HUDEP-2 (cell line): Measurements from ENCODE around the gene CASQ2.

Experiments
- DNase-seq, 76 experiments: peaks; one replicate each; lab custom pipeline; 2025; ENCODE audit not compliant: unreplicated experiment in 76 of 76; lab: John Stamatoyannopoulos, UW

Gene CASQ2

GRCh38 chr1:115669886-115670285 lies 98.6 kb downstream of the CASQ2 start:
- no peak for DNase-seq

DNA sequence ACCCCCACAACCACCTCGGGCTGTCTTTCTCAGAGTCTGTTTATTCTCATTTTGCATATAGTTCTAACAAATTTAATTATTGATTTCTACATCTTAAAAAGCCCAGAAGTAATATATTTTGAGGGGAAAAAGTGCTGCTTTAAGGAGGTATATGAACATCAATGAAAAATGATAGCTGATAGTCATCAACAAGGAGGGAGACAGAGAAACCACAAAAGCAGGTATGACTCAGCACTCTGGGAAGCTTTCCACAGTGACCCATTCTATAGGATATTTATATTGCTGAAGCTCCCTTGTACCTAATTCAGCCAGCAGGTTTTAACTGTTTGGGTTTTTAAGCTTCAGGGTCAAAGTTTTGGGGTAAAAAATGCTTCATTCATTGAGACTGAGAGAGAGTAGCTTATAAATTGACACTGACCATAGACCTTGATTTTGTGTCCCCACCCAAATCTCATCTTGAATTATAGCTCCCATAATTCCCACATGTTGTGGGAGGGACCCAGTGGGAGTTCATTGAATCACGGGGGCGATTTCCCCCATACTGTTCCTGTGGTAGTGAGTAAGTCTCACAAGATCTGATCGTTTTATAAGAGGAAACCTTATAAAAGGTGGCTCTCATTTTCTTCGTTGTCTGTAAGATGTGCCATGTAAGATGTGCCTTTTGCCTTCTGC lies 99.4 kb downstream of the CASQ2 start:
- peak in 7 of 76 experiments; percentile 5 to 24 (median 12) for DNase-seq

DNA sequence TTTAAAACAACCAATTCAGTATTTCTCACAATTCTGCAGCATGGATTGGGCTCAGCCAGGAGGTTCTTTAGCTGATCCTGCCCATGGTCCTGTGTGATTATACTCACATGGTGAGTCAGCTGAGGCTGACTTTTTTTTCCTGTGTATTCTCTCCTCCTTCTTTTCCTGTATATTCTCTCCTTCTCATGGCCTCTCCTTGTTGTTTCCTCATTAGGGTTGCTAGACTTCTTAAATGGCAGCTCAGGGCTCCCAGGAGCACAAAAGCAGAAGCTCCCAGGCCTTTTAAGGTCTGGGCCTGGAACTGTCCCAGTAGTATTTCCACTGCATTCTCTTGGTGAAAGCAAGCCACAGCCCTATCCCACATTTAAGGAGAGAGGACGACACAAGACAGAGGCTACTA lies 99.9 kb downstream of the CASQ2 start:
- DNase-seq = no peak

DNA sequence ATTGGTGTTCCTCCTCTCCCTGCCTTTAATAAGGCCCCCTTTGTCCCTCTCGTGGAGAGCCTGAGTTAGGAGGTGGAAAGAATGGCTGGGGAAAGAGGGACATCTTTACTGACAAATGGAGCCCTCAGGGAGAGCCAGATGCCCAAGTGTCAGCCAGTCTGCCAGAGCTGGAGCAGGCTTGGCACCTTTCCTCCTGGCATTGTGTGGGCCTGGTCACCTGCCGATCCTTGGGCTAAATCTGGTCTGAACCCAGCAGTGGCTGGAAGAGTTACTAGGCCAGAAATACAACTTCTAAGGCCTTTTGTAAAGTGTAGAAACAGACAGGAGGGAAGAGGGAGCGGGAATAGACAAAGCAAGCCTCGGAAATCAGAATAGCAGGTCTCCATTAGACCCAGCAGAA lies 101.8 kb downstream of the CASQ2 start:
- no peak for DNase-seq

- no peak for DNase-seq
Measured at GRCh38 chr1:115666206-115666605, 102.3 kb downstream of the CASQ2 start.

DNA sequence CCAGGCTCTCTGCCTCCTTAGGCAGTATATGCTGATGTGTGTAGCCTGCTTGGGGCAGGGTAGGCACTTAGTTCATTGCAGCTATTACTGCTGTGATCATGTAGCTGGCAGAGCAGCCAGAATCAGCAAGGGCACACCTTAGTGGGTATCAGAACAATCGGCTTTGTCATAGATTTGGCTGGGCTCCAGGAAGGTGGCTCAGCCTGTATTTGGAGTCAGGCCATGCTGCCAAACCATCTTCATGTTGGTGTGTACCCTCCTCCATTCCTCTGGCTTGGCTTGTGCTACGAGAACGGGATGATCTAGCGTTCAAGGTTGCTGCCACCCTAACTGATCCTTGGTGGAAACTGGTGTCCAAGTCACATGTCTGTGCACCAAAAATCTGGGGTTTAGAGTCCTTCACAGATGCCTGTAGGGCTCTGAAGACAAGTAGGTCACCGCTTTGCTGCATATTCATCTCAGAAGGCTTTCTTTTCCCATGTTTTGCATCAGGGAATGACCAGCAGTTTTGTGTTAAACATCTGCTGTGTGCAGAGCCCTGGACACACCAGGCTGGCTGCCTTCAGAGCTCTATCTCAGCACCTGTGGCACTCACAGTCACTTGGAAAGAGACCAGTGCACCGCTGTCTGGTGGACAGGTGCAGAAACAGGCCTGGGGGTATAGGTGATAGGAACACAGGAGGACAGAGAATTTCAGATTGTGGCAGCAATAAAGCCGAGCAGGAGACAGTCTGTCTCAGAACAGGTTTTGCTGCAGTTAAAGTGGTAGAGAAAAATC lies 103.0 kb downstream of the CASQ2 start:
- DNase-seq = peak in 7 of 76 experiments; percentile 9 to 46 (median 16)

DNA sequence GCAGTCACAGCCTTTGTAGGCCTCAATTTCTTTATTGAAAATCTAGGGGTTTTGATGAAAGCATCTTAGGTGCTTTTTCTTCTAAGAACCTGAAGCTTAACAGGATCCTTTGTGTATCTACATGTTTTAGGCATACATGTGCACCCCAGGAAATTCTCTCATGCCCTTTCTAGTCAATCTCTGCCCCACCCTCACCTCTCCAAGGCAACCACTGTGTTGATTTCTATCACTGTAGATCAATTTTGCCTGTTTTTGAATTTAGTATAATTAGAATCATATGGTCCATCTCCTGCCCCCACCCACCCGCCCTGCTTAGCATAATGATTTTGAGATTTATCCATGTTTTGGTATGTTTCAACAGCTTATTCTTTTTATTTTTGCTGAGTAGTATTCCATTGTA lies 107.4 kb downstream of the CASQ2 start:
- DNase-seq = no peak

DNA sequence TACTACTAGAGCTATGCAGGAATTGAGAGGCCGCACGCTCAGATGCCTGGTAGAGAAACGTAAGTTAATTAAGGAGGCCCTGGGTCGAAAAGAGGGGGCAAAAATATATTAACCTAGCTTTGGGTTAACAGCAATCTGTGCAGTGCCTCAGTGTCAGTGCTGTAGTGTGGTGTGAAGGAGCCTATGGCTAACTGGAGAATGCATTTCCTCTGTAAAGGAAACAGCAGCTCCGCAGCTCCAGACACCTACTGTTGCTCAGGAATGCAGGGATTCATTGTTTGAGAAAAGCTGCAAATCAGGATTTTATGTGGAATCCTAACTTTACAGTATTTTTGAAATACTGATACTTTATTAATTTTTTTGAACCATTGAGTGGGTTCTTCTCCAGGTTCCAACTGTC lies 108.4 kb downstream of the CASQ2 start:
- no peak for DNase-seq

GRCh38 chr1:115658646-115659045 lies 109.9 kb downstream of the CASQ2 start:
- no peak for DNase-seq

GRCh38 chr1:115656461-115657077 lies 111.9 kb downstream of the CASQ2 start:
- DNase-seq = no peak

DNA sequence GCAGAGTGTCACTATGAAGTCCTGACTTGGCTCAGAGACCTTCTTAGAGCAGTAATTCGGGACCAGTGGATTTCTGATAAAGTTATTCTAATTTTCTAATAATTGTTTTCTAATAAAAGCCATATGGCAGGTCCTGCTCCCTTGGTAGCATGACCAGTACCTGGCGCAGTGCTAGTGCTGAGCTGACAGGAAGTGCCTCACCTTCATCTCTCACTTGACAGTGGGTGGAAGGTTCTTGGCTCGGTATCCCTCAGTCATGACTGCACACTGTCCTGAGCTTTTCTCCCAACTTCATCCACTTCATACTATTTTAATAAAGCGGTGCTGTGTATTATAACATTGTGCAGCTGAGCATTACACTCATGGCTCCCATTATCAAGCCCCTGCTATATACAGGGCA lies 112.6 kb downstream of the CASQ2 start:
- DNase-seq = no peak

DNA sequence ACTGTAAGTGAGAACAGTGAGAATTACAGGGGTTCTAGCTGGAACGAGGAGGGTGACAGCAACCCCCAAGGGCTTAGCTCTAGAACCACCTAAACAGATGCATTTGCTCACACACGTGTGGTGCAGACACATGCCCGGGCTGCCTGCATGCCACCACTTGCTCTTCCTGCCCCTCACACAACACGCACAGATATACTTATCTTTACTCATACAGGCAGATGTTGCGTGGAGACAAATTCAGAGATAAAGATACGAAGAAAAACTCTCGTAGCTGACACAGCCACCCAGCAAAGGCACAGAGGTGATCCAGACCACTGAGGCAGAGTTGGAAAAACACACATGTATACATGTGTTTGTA lies 113.2 kb downstream of the CASQ2 start:
- peak in 58 of 76 experiments; percentile 9 to 76 (median 31) for DNase-seq

DNA sequence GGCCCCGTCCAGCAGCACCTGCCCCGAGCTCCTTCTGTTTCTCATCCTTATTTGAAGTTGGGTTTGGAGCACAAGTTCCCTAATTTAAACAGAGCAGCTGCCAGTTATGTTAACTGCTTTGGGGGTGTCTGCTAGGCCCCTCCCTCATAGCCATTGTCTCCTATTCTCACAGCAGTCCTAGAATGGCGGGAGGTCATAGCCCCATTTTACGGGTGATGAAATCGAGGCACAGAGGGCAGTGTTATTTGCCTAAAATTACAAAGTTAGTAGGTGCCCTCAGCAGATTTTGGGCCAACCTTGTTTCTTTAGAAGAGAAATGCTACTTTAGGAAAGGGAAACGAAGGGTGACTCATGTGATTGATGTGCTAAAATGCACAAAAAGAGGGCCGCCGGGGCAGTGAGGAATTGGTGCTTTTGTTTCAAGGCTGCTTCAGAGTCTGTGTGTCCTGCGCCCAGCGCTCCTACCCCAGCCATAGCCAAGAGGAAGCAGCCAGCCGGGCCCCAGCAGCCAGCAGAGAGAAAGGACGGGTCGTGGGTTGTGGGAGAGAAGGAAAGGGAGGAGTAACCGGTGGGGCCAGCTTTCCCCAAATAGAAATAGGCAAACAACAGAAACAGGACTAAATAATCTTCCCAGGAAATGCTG lies 113.7 kb downstream of the CASQ2 start:
- peak in 1 of 76 experiments; percentile 49 for DNase-seq

- peak in 17 of 76 experiments; percentile 5 to 34 (median 20) for DNase-seq
Measured at GRCh38 chr1:115654125-115654524, 114.4 kb downstream of the CASQ2 start.

- DNase-seq = no peak
Measured at GRCh38 chr1:115652236-115652788, 116.2 kb downstream of the CASQ2 start.

- no peak for DNase-seq
Measured at GRCh38 chr1:115651391-115651790, 117.1 kb downstream of the CASQ2 start.

- no peak for DNase-seq
Measured at GRCh38 chr1:115650961-115651360, 117.6 kb downstream of the CASQ2 start.
